MM.1S (cell line): Measurements from ENCODE around the gene YDJC.

Experiments
- DNase-seq: peaks from one replicate; pipeline ENCODE4 v3.0.0-alpha.2; 2015
- H2AFZ ChIP-seq: fragments of 300-600 bp; sonication (generic); 2 replicates; pipeline ENCODE4 v1.6.0; 2016; ENCODE audit warnings: antibody characterized with exemption, low read length
- H3F3A ChIP-seq: fragments of 300-600 bp; sonication (generic); 2 replicates; pipeline ENCODE4 v1.6.1; 2016; ENCODE audit warnings: mild to moderate bottlenecking, antibody characterized with exemption, low read length, moderate library complexity, mixed read lengths; ENCODE audit not compliant: insufficient read depth
- H3K27ac ChIP-seq: fragments of 300-600 bp; sonication (generic); 2 replicates; pipeline ENCODE4 v1.5.1; 2016; ENCODE audit warnings: mild to moderate bottlenecking, low read length
- H3K27me3 ChIP-seq: fragments of 300-600 bp; sonication (generic); replicated peaks from 2 replicates; pipeline ENCODE4 v1.6.0; 2016; ENCODE audit warnings: low read length; ENCODE audit not compliant: insufficient read depth
- H3K36me3 ChIP-seq: fragments of 300-600 bp; sonication (generic); replicated peaks from 2 replicates; pipeline ENCODE4 v1.6.1; 2016; ENCODE audit warnings: mild to moderate bottlenecking, low read length, mixed read lengths; ENCODE audit not compliant: insufficient read depth
- H3K4me1 ChIP-seq: fragments of 300-600 bp; sonication (generic); 2 replicates; pipeline ENCODE4 v1.6.1; 2016; ENCODE audit warnings: low read length, mixed read lengths
- H3K4me2 ChIP-seq: fragments of 300-600 bp; sonication (generic); 2 replicates; pipeline ENCODE4 v1.6.0; 2016; ENCODE audit warnings: low read depth, low read length
- H3K4me3 ChIP-seq: fragments of 300-600 bp; sonication (generic); 2 replicates; pipeline ENCODE4 v1.5.1; 2016; ENCODE audit warnings: low read length, mixed read lengths
- H3K79me2 ChIP-seq: fragments of 300-600 bp; sonication (generic); 2 replicates; pipeline ENCODE4 v1.6.1; 2016; ENCODE audit warnings: mixed run types, low read length, mixed read lengths
- H3K9ac ChIP-seq: fragments of 300-600 bp; sonication (generic); 2 replicates; pipeline ENCODE4 v1.6.1; 2016; ENCODE audit warnings: low read length, mixed read lengths
- H3K9me2 ChIP-seq: fragments of 300-600 bp; sonication (generic); replicated peaks from 2 replicates; pipeline ENCODE4 v1.6.1; 2016; ENCODE audit warnings: mild to moderate bottlenecking, low read length, mixed read lengths; ENCODE audit not compliant: insufficient read depth
- H3K9me3 ChIP-seq: fragments of 300-600 bp; sonication (generic); replicated peaks from 2 replicates; pipeline ENCODE4 v1.6.1; 2016; ENCODE audit warnings: mild to moderate bottlenecking, low read length, mixed read lengths; ENCODE audit not compliant: insufficient read depth
- H4K20me1 ChIP-seq: fragments of 300-600 bp; sonication (generic); 2 replicates; pipeline ENCODE4 v1.6.1; 2016; ENCODE audit warnings: mild to moderate bottlenecking, low read length, moderate library complexity, mixed read lengths; ENCODE audit not compliant: insufficient read depth
- EZH2 ChIP-seq: fragments of 300-600 bp; sonication (generic); optimal IDR thresholded peaks from 2 replicates; pipeline ENCODE3; 2017; ENCODE audit warnings: low read depth, mild to moderate bottlenecking, antibody characterized with exemption, low read length, mixed read lengths
- EZH2phosphoT487 ChIP-seq: fragments of 300-600 bp; sonication (generic); IDR thresholded peaks from 2 replicates; pipeline ENCODE4 v1.6.1; 2018; ENCODE audit warnings: antibody characterized with exemption, low read length
- TF ChIP-seq, protein P1 (sequence below): fragments of 300-600 bp; sonication (generic); IDR thresholded peaks from 2 replicates; pipeline ENCODE4 v1.5.1; 2016; ENCODE audit warnings: antibody characterized with exemption, low read length, mixed read lengths

The YDJC gene

DNA sequence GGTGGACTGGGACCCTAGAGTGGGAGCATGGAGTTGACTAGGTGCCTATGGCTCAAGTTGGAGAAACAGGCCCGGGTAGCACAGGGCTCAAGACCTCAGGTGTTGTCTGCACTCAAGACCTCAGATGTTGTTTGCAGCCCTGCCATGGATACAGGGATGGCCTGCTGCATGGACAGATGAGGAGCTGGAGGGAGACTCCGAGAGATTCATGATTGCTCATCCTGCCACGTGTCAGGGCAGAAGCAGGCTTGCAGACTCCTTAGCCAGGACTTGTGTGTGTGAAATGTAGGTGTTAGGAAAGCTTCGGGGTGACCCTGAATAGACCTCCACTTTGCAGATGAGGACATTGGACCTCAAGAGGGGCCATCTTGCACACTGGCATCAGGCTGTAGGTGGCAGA, 3.7 kb upstream of the YDJC start:
- TF ChIP-seq EZH2 = no peak
- TF ChIP-seq, protein P1, sequence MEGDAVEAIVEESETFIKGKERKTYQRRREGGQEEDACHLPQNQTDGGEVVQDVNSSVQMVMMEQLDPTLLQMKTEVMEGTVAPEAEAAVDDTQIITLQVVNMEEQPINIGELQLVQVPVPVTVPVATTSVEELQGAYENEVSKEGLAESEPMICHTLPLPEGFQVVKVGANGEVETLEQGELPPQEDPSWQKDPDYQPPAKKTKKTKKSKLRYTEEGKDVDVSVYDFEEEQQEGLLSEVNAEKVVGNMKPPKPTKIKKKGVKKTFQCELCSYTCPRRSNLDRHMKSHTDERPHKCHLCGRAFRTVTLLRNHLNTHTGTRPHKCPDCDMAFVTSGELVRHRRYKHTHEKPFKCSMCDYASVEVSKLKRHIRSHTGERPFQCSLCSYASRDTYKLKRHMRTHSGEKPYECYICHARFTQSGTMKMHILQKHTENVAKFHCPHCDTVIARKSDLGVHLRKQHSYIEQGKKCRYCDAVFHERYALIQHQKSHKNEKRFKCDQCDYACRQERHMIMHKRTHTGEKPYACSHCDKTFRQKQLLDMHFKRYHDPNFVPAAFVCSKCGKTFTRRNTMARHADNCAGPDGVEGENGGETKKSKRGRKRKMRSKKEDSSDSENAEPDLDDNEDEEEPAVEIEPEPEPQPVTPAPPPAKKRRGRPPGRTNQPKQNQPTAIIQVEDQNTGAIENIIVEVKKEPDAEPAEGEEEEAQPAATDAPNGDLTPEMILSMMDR = no peak
- no peak for TF ChIP-seq EZH2phosphoT487
- no peak overlapping the region for H3K4me2 ChIP-seq
- H3K9ac ChIP-seq = no peak overlapping the region
- H3K4me1 ChIP-seq = no peaks in the 10 kb centered on the region
- DNase-seq = no peak
- peaks cover 1% of the 10 kb centered on the region; the same call in 1 of the 2 replicates for H3K36me3 ChIP-seq
- no peak overlapping the region for H3K27ac ChIP-seq
- H3K79me2 ChIP-seq = peaks cover 14% of the 10 kb centered on the region
- no peaks in the 10 kb centered on the region for H3K9me3 ChIP-seq
- no peak overlapping the region for H3K4me3 ChIP-seq
- H4K20me1 ChIP-seq = no peaks in the 10 kb centered on the region
- H2AFZ ChIP-seq = no peak overlapping the region
- H3F3A ChIP-seq = no peaks in the 10 kb centered on the region
- H3K9me2 ChIP-seq = no peaks in the 10 kb centered on the region
- no peaks in the 10 kb centered on the region for H3K27me3 ChIP-seq

DNA sequence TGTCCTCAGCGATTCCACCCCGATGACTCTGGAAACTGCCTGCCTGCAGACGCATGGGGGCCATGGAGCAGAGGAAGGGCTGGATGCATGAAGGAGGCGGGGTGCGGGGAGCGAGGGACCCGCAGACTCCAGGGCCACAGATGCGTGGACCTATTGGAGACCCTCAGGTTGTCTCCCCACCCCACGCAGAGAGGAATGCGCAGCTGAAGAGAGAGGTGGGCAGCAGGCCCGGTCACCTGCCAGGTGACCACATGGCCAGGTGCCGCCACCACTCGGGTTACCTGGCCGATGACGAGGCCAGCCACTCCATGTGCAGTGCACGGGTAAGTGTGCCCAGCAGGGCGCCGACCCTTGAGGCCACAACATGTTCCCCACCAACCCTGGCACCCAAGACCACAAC, 3.1 kb upstream of the YDJC start:
- no peak for DNase-seq
- no peak for TF ChIP-seq EZH2
- TF ChIP-seq EZH2phosphoT487 = no peak
- TF ChIP-seq, protein P1 = no peak
- H3K9ac ChIP-seq = no peak overlapping the region

DNA sequence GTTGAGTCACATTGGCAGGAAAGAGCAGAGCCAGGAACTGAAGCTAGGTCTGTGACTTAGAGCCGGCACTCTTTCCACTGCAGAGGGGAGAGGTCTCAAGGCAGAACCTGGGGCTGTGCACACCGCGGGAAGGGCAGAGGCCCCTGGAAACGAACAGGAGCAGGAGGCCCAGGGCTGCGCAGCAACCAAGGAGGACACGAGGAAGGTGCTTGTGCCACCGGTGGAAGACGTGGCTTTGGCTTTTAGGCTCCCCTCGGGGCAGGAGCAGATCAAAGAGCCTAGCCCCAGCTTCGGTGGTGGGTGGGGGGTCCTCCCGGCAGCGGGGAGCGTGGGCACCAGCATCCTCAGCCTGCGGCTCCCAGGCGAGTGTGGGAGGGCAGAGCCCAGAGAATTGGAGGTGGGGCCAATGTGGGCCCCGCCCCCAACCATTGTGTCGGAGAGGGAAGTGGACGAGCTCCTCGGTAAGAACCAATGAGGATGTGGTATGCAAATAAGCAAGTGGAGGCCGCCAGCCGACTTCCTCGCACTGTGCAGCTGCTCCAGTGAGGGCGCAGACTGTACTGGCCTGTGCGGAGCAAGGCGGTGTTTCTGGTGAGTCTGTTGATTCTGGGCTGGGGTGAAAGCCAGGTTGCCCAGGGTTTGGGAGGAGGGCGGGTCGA, 2.5 kb upstream of the YDJC start, which contains the start of gene CCDC116:
CCDC116 (plus strand) TSS at position 524 of the 659 bp plus-strand sequence. CDS start 422 bp downstream, outside the sequence.
- H3K9me2 ChIP-seq = no peaks in the 10 kb centered on the region
- H3K9ac ChIP-seq = no peak within 1 kb of the TSS
- no peak for TF ChIP-seq EZH2phosphoT487
- TF ChIP-seq, protein P1 = no peak
- TF ChIP-seq EZH2 = no peak
- no peaks in the 10 kb centered on the region for H4K20me1 ChIP-seq
- H3K27me3 ChIP-seq = no peaks in the 10 kb centered on the region
- H3K4me2 ChIP-seq = no peak within 1 kb of the TSS
- no peak within 1 kb of the TSS for H2AFZ ChIP-seq
- H3F3A ChIP-seq = peaks cover 5% of the 10 kb centered on the region; the same call in 1 of the 2 replicates
- no peak for DNase-seq
- H3K4me3 ChIP-seq = no peak within 1 kb of the TSS
- H3K4me1 ChIP-seq = no peaks in the 10 kb centered on the region
- peaks cover 25% of the 10 kb centered on the region for H3K79me2 ChIP-seq
- H3K9me3 ChIP-seq = no peaks in the 10 kb centered on the region
- H3K27ac ChIP-seq = no peak within 1 kb of the TSS
- H3K36me3 ChIP-seq = peaks cover 7% of the 10 kb centered on the region

More for the DNA sequence above, 3.1 kb upstream of the YDJC start:
- H3K79me2 ChIP-seq = peaks cover 19% of the 10 kb centered on the region
- H3K9me3 ChIP-seq = no peaks in the 10 kb centered on the region
- no peaks in the 10 kb centered on the region for H4K20me1 ChIP-seq
- no peak overlapping the region for H3K27ac ChIP-seq
- H3K27me3 ChIP-seq = no peaks in the 10 kb centered on the region
- H3K4me3 ChIP-seq = no peak overlapping the region
- H3K4me2 ChIP-seq = no peak overlapping the region
- H3F3A ChIP-seq = peaks cover 2% of the 10 kb centered on the region; the same call in 1 of the 2 replicates
- H3K9me2 ChIP-seq = no peaks in the 10 kb centered on the region
- H2AFZ ChIP-seq = no peak overlapping the region
- no peaks in the 10 kb centered on the region for H3K4me1 ChIP-seq
- H3K36me3 ChIP-seq = peaks cover 7% of the 10 kb centered on the region
